ENCODE data around the gene ZNF652. TPM values are rescaled to one million over a fixed set of nuclear protein-coding genes. Genes with fewer than 3 reads are reported as not detected.

The ZNF652 gene
- total RNA-seq, 5 donors from 2014 or later (not counting 1 experiment from before 2014, with no cell fraction given) = 51.0 to 61.0 (median 57.1) TPM

DNA sequence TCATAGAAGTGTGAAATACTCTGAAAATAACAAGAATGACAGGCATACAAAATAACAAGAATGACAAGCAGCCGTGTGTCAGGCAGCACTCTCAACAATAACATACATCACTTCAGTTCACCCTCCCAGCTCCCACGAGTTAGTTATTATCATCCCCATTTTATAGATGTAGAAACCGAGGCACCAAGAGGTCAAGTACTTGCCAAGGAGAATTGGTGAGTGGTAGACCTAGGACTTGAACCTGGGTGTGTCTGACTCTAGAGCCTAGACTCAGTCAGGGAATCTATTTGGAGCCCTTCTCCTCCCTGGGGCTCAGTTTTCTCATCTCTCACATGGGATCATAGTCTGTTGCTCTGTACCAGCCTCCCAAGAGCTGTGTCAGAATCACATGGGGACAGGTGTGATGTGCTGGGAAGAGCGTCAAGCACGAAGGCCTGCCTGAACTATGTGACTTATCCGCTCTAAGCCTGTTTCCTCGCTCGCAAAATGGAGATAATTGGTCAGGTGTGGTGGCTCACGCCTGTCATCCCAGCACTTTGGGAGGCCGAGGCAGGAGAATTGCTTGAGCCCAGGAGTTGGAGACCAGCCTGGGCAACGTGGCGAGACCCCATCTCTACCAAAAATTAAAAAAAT is 112.0 kb downstream of the ZNF652 start:
- no peak for DNase-seq
- ATAC-seq (replicated peaks in 1 of 4) = no peak
- Histone ChIP-seq H3K4me1 (ENCODE audit: control insufficient read depth in 1 of 2, extremely low read depth in 1 of 2, insufficient read depth in 2 of 2, low read length in 2 of 2) (no peaks in the 10 kb centered on the region), H3K36me3 (ENCODE audit: control insufficient read depth in 2 of 2, extremely low read depth in 1 of 2, insufficient read depth in 1 of 2, low read length in 1 of 2) (no peaks in the 10 kb centered on the region), H3K27me3 (replicated peaks in 1 of 2; ENCODE audit: control insufficient read depth in 2 of 2, extremely low read depth in 1 of 2, insufficient read depth in 2 of 2, low read length in 1 of 2) (peaks cover 0 to 24% of the 10 kb centered on the region in 2 experiments), H3K4me3 (ENCODE audit: control insufficient read depth in 1 of 2, extremely low read depth in 1 of 2, low read length in 1 of 2) (no peak overlapping the region), H3K9me3 (no peaks in the 10 kb centered on the region), H3K27ac (ENCODE audit: low read length) (no peak overlapping the region)
- Mint-ChIP-seq H3K27ac (no peak overlapping the region), H3K36me3 (no peaks in the 10 kb centered on the region), H3K27me3 (peaks cover 0 to 18% of the 10 kb centered on the region in 2 donors), H3K4me3 (no peak overlapping the region), H3K4me1 (no peaks in the 10 kb centered on the region), H3K9me3 (no peaks in the 10 kb centered on the region)
- POLR2A ChIA-PET = no interaction called here
- 86% methylated on average over 8 of the region's 12 CpGs for WGBS (ENCODE audit: insufficient coverage)
- CTCF ChIA-PET = no interaction called here

DNA sequence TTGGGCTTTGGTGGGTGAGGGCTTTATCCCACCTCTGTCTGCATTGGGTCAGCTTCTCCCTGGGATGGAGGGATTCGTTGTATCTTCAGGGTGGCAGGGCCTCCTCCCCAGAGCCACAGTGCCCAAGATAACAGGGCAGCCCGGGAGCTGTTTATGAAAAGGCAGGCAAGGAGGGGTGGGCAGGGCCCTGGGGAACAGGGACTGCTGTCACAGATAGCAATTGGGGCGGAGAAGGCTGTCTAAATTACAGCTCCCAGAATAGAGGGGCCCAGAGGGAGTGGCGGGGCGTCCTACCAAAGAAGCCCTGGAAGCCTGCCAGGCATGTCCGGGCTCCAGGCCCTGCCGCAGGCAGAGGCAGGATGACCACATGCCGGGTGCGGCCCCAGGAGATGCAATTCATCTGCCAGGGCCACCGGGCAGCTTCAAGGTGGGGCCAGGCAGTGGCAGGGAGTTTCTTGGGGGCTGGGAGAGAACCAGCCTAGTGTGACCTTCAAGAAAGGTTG is 112.7 kb downstream of the ZNF652 start:
- H3K27me3 Mint-ChIP-seq = peaks cover under 1 to 18% of the 10 kb centered on the region in 2 donors
- Histone ChIP-seq H3K27ac (ENCODE audit: low read length) (no peak overlapping the region), H3K27me3 (replicated peaks in 1 of 2; ENCODE audit: control insufficient read depth in 2 of 2, extremely low read depth in 1 of 2, insufficient read depth in 2 of 2, low read length in 1 of 2) (peaks cover 0 to 29% of the 10 kb centered on the region in 2 experiments), H3K9me3 (no peaks in the 10 kb centered on the region), H3K4me3 (ENCODE audit: control insufficient read depth in 1 of 2, extremely low read depth in 1 of 2, low read length in 1 of 2) (no peak overlapping the region), H3K36me3 (ENCODE audit: control insufficient read depth in 2 of 2, extremely low read depth in 1 of 2, insufficient read depth in 1 of 2, low read length in 1 of 2) (no peaks in the 10 kb centered on the region), H3K4me1 (ENCODE audit: control insufficient read depth in 1 of 2, extremely low read depth in 1 of 2, insufficient read depth in 2 of 2, low read length in 2 of 2) (no peaks in the 10 kb centered on the region)
- WGBS (ENCODE audit: insufficient coverage) = 75% methylated on average over 7 of the region's 10 CpGs
- no peak for DNase-seq
- H3K4me1 Mint-ChIP-seq = no peaks in the 10 kb centered on the region
- ATAC-seq (replicated peaks in 1 of 4) = no peak
- POLR2A ChIA-PET = no interaction called here
- no peak overlapping the region for H3K4me3 Mint-ChIP-seq
- CTCF ChIA-PET = no interaction called here
- no peaks in the 10 kb centered on the region for H3K9me3 Mint-ChIP-seq
- no peaks in the 10 kb centered on the region for H3K36me3 Mint-ChIP-seq
- H3K27ac Mint-ChIP-seq = no peak overlapping the region

DNA sequence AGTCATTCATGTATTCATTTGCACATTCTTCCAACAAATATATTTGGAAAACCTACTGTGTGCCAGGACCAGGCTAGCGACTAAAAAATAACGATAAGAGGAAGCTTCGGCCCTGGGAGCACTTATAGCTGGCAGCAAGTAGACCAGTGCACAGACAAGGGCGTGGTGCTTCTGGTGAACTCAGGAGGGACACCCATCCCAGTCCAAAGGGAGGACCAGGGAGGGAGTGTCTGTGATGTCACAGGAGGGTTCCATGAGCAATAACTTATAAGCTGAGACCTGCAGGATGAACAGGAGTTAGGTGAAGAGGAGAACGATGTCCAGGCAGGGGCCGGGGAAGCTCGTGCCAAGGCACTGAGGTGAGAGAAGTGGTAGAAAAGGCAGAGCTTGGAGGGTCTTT is 114.1 kb downstream of the ZNF652 start:
- Mint-ChIP-seq H3K9me3 (no peaks in the 10 kb centered on the region), H3K36me3 (no peaks in the 10 kb centered on the region), H3K27me3 (peaks cover 3 to 20% of the 10 kb centered on the region in 2 donors), H3K4me1 (no peaks in the 10 kb centered on the region), H3K4me3 (no peak overlapping the region), H3K27ac (no peak overlapping the region)
- ATAC-seq (replicated peaks in 1 of 4) (no peak), DNase-seq (no peak)
- Histone ChIP-seq H3K27ac (ENCODE audit: low read length) (no peak overlapping the region), H3K27me3 (replicated peaks in 1 of 2; ENCODE audit: control insufficient read depth in 2 of 2, extremely low read depth in 1 of 2, insufficient read depth in 2 of 2, low read length in 1 of 2) (peaks cover 0 to 34% of the 10 kb centered on the region in 2 experiments), H3K9me3 (no peaks in the 10 kb centered on the region), H3K4me1 (ENCODE audit: control insufficient read depth in 1 of 2, extremely low read depth in 1 of 2, insufficient read depth in 2 of 2, low read length in 2 of 2) (no peaks in the 10 kb centered on the region), H3K36me3 (ENCODE audit: control insufficient read depth in 2 of 2, extremely low read depth in 1 of 2, insufficient read depth in 1 of 2, low read length in 1 of 2) (no peaks in the 10 kb centered on the region), H3K4me3 (ENCODE audit: control insufficient read depth in 1 of 2, extremely low read depth in 1 of 2, low read length in 1 of 2) (no peak overlapping the region)
- 94% methylated on average over 5 of the region's 7 CpGs for WGBS (ENCODE audit: insufficient coverage)
- ChIA-PET CTCF (interaction anchor here in 1 of 2 donors (0.5 kb wide), 1 partner anchor 19 kb away, joined by 4 read pairs; no protein-coding TSS in a partner anchor), POLR2A (no interaction called here)

DNA sequence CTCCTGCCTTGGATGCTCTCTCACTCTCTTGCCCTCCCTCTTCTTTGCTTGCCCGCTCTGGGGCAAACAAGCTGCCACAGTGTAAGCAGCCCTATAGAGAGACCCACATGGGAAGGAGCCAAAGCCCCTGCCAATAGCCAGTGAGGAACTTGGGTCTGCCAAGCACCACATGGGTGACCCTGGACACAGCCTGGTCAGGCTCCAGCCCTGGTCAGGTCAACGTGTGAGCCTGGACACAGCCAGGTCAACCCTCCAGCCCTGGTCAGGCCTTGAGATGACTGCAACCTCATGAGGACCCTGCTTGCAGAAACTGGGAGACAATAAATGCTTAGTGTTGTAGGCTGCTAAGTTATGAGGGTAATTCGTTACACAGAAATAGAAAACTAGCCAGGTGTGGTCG is 117.2 kb downstream of the ZNF652 start:
- Mint-ChIP-seq H3K27me3 (peaks cover 4 to 20% of the 10 kb centered on the region in 2 donors), H3K9me3 (no peaks in the 10 kb centered on the region), H3K27ac (no peak overlapping the region), H3K4me1 (no peaks in the 10 kb centered on the region), H3K36me3 (no peaks in the 10 kb centered on the region), H3K4me3 (no peak overlapping the region)
- CTCF ChIA-PET = no interaction called here
- Histone ChIP-seq H3K27ac (ENCODE audit: low read length) (no peak overlapping the region), H3K27me3 (replicated peaks in 1 of 2; ENCODE audit: control insufficient read depth in 2 of 2, extremely low read depth in 1 of 2, insufficient read depth in 2 of 2, low read length in 1 of 2) (peaks cover 0 to 34% of the 10 kb centered on the region in 2 experiments), H3K9me3 (no peaks in the 10 kb centered on the region), H3K36me3 (ENCODE audit: control insufficient read depth in 2 of 2, extremely low read depth in 1 of 2, insufficient read depth in 1 of 2, low read length in 1 of 2) (no peaks in the 10 kb centered on the region), H3K4me3 (ENCODE audit: control insufficient read depth in 1 of 2, extremely low read depth in 1 of 2, low read length in 1 of 2) (no peak overlapping the region), H3K4me1 (ENCODE audit: control insufficient read depth in 1 of 2, extremely low read depth in 1 of 2, insufficient read depth in 2 of 2, low read length in 2 of 2) (no peaks in the 10 kb centered on the region)
- ATAC-seq (replicated peaks in 1 of 4) = no peak
- 89% methylated on average over 4 of the region's 4 CpGs for WGBS (ENCODE audit: insufficient coverage)
- POLR2A ChIA-PET = no interaction called here
- no peak for DNase-seq

Other genes starting within 250 kb of the ZNF652 start
- gene B4GALNT2, start 229.5 kb downstream of the ZNF652 start, total RNA-seq = under 1 TPM in 2 of 5 donors, not detected in 3; 0.03 to 0.19 TPM
- gene GNGT2, start 151.7 kb downstream of the ZNF652 start, total RNA-seq = 1 to 10 TPM; 4.5 to 6.3 (median 5.0) TPM
- 10 to 100 TPM; 10.4 to 21.7 (median 18.3) TPM for gene ABI3, start 151.5 kb downstream of the ZNF652 start, total RNA-seq
- gene PHOSPHO1, start 131.5 kb downstream of the ZNF652 start, total RNA-seq = under 1 TPM in 1 of 5 donors, not detected in 4; 0.13 TPM
- gene PHB1, start 52.6 kb upstream of the ZNF652 start, total RNA-seq = 10 to 100 TPM; 49.4 to 84.6 (median 74.7) TPM
- under 1 TPM; 0.20 to 0.40 (median 0.29) TPM for gene NGFR, start 133.0 kb upstream of the ZNF652 start, total RNA-seq
- not detected for gene NXPH3, start 213.6 kb upstream of the ZNF652 start, total RNA-seq

Measured in T-cell (primary cell).